ENCODE results near the gene CASZ1.

DNA sequence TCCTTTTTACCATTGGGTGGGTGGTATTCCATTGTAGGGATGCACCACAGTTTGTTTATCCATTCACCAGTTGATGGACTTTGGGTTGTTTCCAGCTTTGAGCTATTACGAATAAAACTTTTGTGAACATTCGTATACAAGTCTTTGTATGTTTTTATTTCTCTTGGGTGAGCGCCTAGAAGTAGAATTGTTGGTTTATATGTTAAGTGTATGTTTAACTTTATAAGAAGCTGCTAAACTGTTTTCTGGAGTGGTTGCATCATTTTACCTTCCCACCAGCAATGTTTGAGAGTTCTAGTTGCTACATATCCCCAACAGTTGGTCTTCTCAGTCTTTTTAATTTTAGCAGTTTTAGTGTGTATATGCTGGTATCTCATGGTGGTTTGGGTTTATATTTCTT lies 189.2 kb downstream of the CASZ1 start:
- TF ChIP-seq ZNF274 (IDR thresholded peaks at IDR 0.05; ENCODE audit: insufficient read depth, insufficient read length): no peak
- no peak for TF ChIP-seq TAF1 (IDR thresholded peaks at IDR 0.05; ENCODE audit: borderline replicate concordance, low read depth, low read length)
- no peak for TF ChIP-seq POLR2A (IDR thresholded peaks at IDR 0.05; ENCODE audit: low read depth, low read length)
- TF ChIP-seq ZZZ3 (IDR thresholded peaks at IDR 0.05; ENCODE audit: control insufficient read depth, insufficient read length, low read depth): no peak
